H1 (cell line): Measurements from ENCODE around the gene ACTN2. TPM values are rescaled to one million over a fixed set of nuclear protein-coding genes. Genes with fewer than 3 reads are reported as not detected.

Experiments used
- CTCF ChIA-PET: fragments of 300-600 bp; sonication (Branson Sonifier 250); formaldehyde crosslinking; loops from one replicate; lab custom pipeline; 2021; ENCODE audit not compliant: partially characterized antibody; lab: Charles Lee
- POLR2A ChIA-PET: fragments of 300-600 bp; sonication (Branson Sonifier 250); formaldehyde crosslinking; loops from one replicate; lab custom pipeline; 2021; ENCODE audit warnings: inconsistent platforms; ENCODE audit not compliant: partially characterized antibody; lab: Charles Lee
- DNase-seq, 2 experiments: peaks; one replicate each; pipeline versions ENCODE4 v3.0.0 to v3.0.0-alpha.2; 2010 to 2022; ENCODE audit warnings: low spot score in 2 of 2, low read depth in 1 of 2, mixed read lengths in 1 of 2
- FAIRE-seq: peaks from 2 replicates; lab custom pipeline; 2011; peaks lifted over from hg19 to GRCh38; lab: Jason Lieb, UNC
- H2AFZ ChIP-seq: 2 replicates; pipeline ENCODE4 v1.8.1; 2012; ENCODE audit warnings: low read length, inconsistent platforms
- H2AK5ac ChIP-seq: 2 replicates; pipeline ENCODE4 v1.6.1; 2013; ENCODE audit warnings: low read depth, low read length
- H2BK120ac ChIP-seq: replicated peaks from 2 replicates; pipeline ENCODE3; 2013; ENCODE audit warnings: low read depth, low read length, inconsistent platforms
- H2BK12ac ChIP-seq: 2 replicates; pipeline ENCODE4 v1.6.1; 2013; ENCODE audit warnings: low read depth, low read length
- H2BK15ac ChIP-seq: 2 replicates; pipeline ENCODE4 v1.6.1; 2013; ENCODE audit warnings: low read length
- H2BK20ac ChIP-seq: 2 replicates; pipeline ENCODE4 v1.6.1; 2013; ENCODE audit warnings: low read length
- H2BK5ac ChIP-seq: 2 replicates; pipeline ENCODE4 v1.6.1; 2013; ENCODE audit warnings: low read depth, low read length
- H3K14ac ChIP-seq: 2 replicates; pipeline ENCODE4 v1.6.1; 2013; ENCODE audit warnings: inconsistent platforms; ENCODE audit not compliant: insufficient read length
- H3K18ac ChIP-seq: 2 replicates; pipeline ENCODE4 v1.6.1; 2013; ENCODE audit warnings: low read length; ENCODE audit errors: extremely low read depth
- H3K23ac ChIP-seq: 2 replicates; pipeline ENCODE4 v1.6.1; 2013; ENCODE audit warnings: inconsistent platforms; ENCODE audit not compliant: insufficient read length
- H3K23me2 ChIP-seq: 2 replicates; pipeline ENCODE4 v1.6.1; 2013; ENCODE audit warnings: low read depth, low read length
- H3K27ac ChIP-seq: 2 replicates; pipeline ENCODE4 v1.6.1; 2011; ENCODE audit warnings: low read depth, low read length, inconsistent platforms
- H3K27me3 ChIP-seq, 4 experiments: replicated peaks in 1 of 4; 1 replicate in 1 of 4; 2 replicates in 3 of 4; pipeline versions ENCODE4 v1.6.1 to v1.8.1; 2011 to 2013; ENCODE audit warnings: low read length in 3 of 4, mild to moderate bottlenecking in 3 of 4, inconsistent platforms in 2 of 4, mixed read lengths in 2 of 4, moderate library complexity in 1 of 4; ENCODE audit not compliant: control insufficient read depth in 3 of 4, insufficient read depth in 3 of 4; ENCODE audit errors: extremely low read depth in 1 of 4
- H3K36me3 ChIP-seq, 4 experiments: 2 replicates each; pipeline versions ENCODE4 v1.6.1 to v1.8.1; 2011 to 2013; ENCODE audit warnings: mild to moderate bottlenecking in 4 of 4, low read length in 3 of 4, moderate library complexity in 2 of 4, control low read depth in 1 of 4, inconsistent platforms in 1 of 4; ENCODE audit not compliant: insufficient read depth in 4 of 4, control insufficient read depth in 2 of 4
- H3K4ac ChIP-seq: replicated peaks from 2 replicates; pipeline ENCODE3; 2013; ENCODE audit warnings: low read length, low read depth, mixed read lengths, inconsistent platforms; ENCODE audit not compliant: insufficient read length
- H3K4me1 ChIP-seq, 4 experiments: replicated peaks in 1 of 4; 1 replicate in 1 of 4; 2 replicates in 3 of 4; pipeline versions ENCODE4 v1.6.1 to v1.8.1; 2011 to 2013; ENCODE audit warnings: low read length in 3 of 4, inconsistent platforms in 2 of 4, mixed read lengths in 1 of 4; ENCODE audit not compliant: insufficient read depth in 4 of 4, control insufficient read depth in 3 of 4
- H3K4me2 ChIP-seq, 2 experiments: 2 replicates each; pipeline versions ENCODE4 v1.6.1 to v1.8.1; 2011 to 2013; ENCODE audit warnings: low read depth in 2 of 2, low read length in 2 of 2, control low read depth in 1 of 2, inconsistent platforms in 1 of 2, mild to moderate bottlenecking in 1 of 2; ENCODE audit not compliant: insufficient read depth in 1 of 2
- H3K4me3 ChIP-seq, 4 experiments: fragments of 200-600, 300-600 bp in 1 of 4; sonication (generic), shearing (Covaris generic), sonication (Bioruptor Twin) in 1 of 4; 2 replicates each; pipeline versions ENCODE4 v1.5.1 to v1.8.1; 2011 to 2016; ENCODE audit warnings: low read length in 4 of 4, low read depth in 3 of 4, control low read depth in 2 of 4, inconsistent platforms in 2 of 4, mild to moderate bottlenecking in 2 of 4, mixed read lengths in 1 of 4, moderate library complexity in 1 of 4; ENCODE audit not compliant: insufficient read depth in 2 of 4; ENCODE audit errors: extremely low read depth in 1 of 4
- H3K56ac ChIP-seq: replicated peaks from 2 replicates; pipeline ENCODE3; 2013; ENCODE audit warnings: low read depth, mild to moderate bottlenecking, mixed read lengths, low read length, inconsistent platforms; ENCODE audit not compliant: insufficient read length
- H3K79me1 ChIP-seq: 2 replicates; pipeline ENCODE4 v1.6.1; 2013; ENCODE audit warnings: low read depth, low read length, control low read depth
- H3K79me2 ChIP-seq, 2 experiments: 2 replicates each; pipeline versions ENCODE4 v1.6.1 to v1.8.1; 2012 to 2013; ENCODE audit warnings: low read length in 2 of 2, mild to moderate bottlenecking in 2 of 2, inconsistent platforms in 1 of 2; ENCODE audit not compliant: insufficient read depth in 2 of 2, control insufficient read depth in 1 of 2
- H3K9ac ChIP-seq, 4 experiments: replicated peaks in 1 of 4; 1 replicate in 1 of 4; 2 replicates in 3 of 4; pipeline versions ENCODE4 v1.6.1 to v1.8.1; 2011 to 2013; ENCODE audit warnings: low read depth in 3 of 4, low read length in 3 of 4, control low read depth in 2 of 4, mild to moderate bottlenecking in 2 of 4, moderate library complexity in 2 of 4, inconsistent platforms in 1 of 4; ENCODE audit errors: extremely low read depth in 1 of 4
- H3K9me3 ChIP-seq, 2 experiments: 2 replicates each; pipeline versions ENCODE4 v1.6.1 to v1.8.1; 2012 to 2013; ENCODE audit warnings: mild to moderate bottlenecking in 2 of 2, moderate library complexity in 2 of 2, control low read depth in 1 of 2, inconsistent platforms in 1 of 2, low read depth in 1 of 2, low read length in 1 of 2, mixed read lengths in 1 of 2; ENCODE audit not compliant: insufficient read depth in 2 of 2
- H4K20me1 ChIP-seq, 2 experiments: replicated peaks in 1 of 2; 2 replicates each; pipeline versions ENCODE3 to v1.8.1; 2011 to 2013; ENCODE audit warnings: inconsistent platforms in 2 of 2, low read length in 2 of 2, mild to moderate bottlenecking in 1 of 2; ENCODE audit not compliant: insufficient read depth in 2 of 2, control insufficient read depth in 1 of 2
- H4K5ac ChIP-seq: 2 replicates; pipeline ENCODE4 v1.6.1; 2013; ENCODE audit warnings: low read length, low read depth, mixed read lengths, inconsistent platforms; ENCODE audit not compliant: insufficient read length
- H4K8ac ChIP-seq: 2 replicates; pipeline ENCODE4 v1.8.0; 2013; ENCODE audit warnings: mild to moderate bottlenecking, moderate library complexity, low read length, inconsistent platforms; ENCODE audit not compliant: insufficient read depth; ENCODE audit errors: extremely low read depth
- H4K91ac ChIP-seq: replicated peaks from 2 replicates; pipeline ENCODE3; 2013; ENCODE audit warnings: low read length, mixed read lengths, inconsistent platforms; ENCODE audit not compliant: insufficient read length
- ASH2L ChIP-seq: fragments of 200-600, 300-600 bp; sonication (generic); IDR thresholded peaks from one replicate; pipeline ENCODE4 v1.7.1; 2017; ENCODE audit warnings: low read length
- ATF2 ChIP-seq: IDR thresholded peaks from 2 replicates; pipeline ENCODE4 v1.6.1; 2012; ENCODE audit warnings: low read length, inconsistent platforms
- CHD1 ChIP-seq: IDR thresholded peaks from 2 replicates; pipeline ENCODE4 v1.6.1; 2012; ENCODE audit warnings: low read depth, low read length, improper control_type of control experiment
- GABPA ChIP-seq: IDR thresholded peaks from 2 replicates; pipeline ENCODE4 v1.6.1; 2011; ENCODE audit warnings: mild to moderate bottlenecking, low read length, moderate library complexity, borderline replicate concordance; ENCODE audit not compliant: insufficient read depth
- KDM4A ChIP-seq: IDR thresholded peaks from one replicate; pipeline ENCODE4 v1.7.1; 2012; ENCODE audit warnings: low read depth, mild to moderate bottlenecking, moderate library complexity, low read length, inconsistent platforms; ENCODE audit not compliant: severe bottlenecking
- NRF1 ChIP-seq: IDR thresholded peaks from 2 replicates; pipeline ENCODE4 v1.6.1; 2011; ENCODE audit warnings: mild to moderate bottlenecking, low read depth, low read length, improper control_type of control experiment
- SP2 ChIP-seq: IDR thresholded peaks from 2 replicates; pipeline ENCODE4 v1.6.1; 2012; ENCODE audit warnings: mild to moderate bottlenecking, low read length, inconsistent platforms
- TAF1 ChIP-seq: IDR thresholded peaks from 2 replicates; pipeline ENCODE4 v1.6.1; 2011; ENCODE audit warnings: mild to moderate bottlenecking, low read depth, low read length
- WGBS, 2 experiments: shearing (Covaris generic) in 1 of 2; methylation state at CpG; one replicate each; pipeline versions ENCODE4 v1.1.6 to v1.1.7; 2013 to 2015; ENCODE audit warnings: low lambda C conversion rate in 2 of 2, mixed read lengths in 2 of 2, inconsistent platforms in 1 of 2, low coverage in 1 of 2, missing lambda C conversion rate in 1 of 2; ENCODE audit not compliant: insufficient replicate concordance in 2 of 2, insufficient coverage in 1 of 2, insufficient read length in 1 of 2; ENCODE audit errors: extremely low coverage in 1 of 2, missing lambda C conversion rate in 1 of 2; 5-methylcytosine and 5-hydroxymethylcytosine counted together
- polyA plus RNA-seq, 7 experiments: library from polyadenylated mRNA; depleted of rRNA in 3 of 7; stranded (reverse) in 5 of 7; unstranded in 2 of 7; fragments of >200 nt in 5 of 7; fragments of 200-250 nt in 2 of 7; gene quantifications; 1 replicate in 5 of 7; 2 replicates in 1 of 7; 4 replicates in 1 of 7; pipeline versions ENCODE4 v1.2.1 to v1.2.3, GENCODE V29; 2011 to 2013; ENCODE audit warnings: missing spikeins in 2 of 7, mixed read lengths in 2 of 7
- total RNA-seq: library from RNA; stranded (reverse); fragmentation: NEBNext Ultra II Directional; extraction: Animal tissue kit (Norgen Biotek cat#: 25700); gene quantifications from 2 replicates; pipeline ENCODE4 v1.2.1, GENCODE V29; 2021

Gene ACTN2
- total and polyA plus RNA-seq, 2 of the 8 experiments (the other 6 are each of a cell fraction or from before 2014, with no cell fraction given): 1.9 to 4.1 TPM

GRCh38 chr1:236639686-236640085 is 46.6 kb upstream of the ACTN2 start:
- POLR2A ChIA-PET: no interaction called here
- no peak overlapping the region for H3K27ac ChIP-seq
- H3K4ac ChIP-seq: no peak overlapping the region
- H2BK20ac ChIP-seq: no peak overlapping the region
- no peak overlapping the region for H4K5ac ChIP-seq
- H3K9ac ChIP-seq: no peak overlapping the region
- no peaks in the 10 kb centered on the region for H3K23me2 ChIP-seq
- no peak for DNase-seq
- H3K9me3 ChIP-seq: no peaks in the 10 kb centered on the region
- no peak overlapping the region for H3K23ac ChIP-seq
- no peak for FAIRE-seq
- H4K91ac ChIP-seq: no peak overlapping the region
- H3K4me2 ChIP-seq: no peak overlapping the region
- H3K56ac ChIP-seq: no peak overlapping the region
- H2BK120ac ChIP-seq: no peak overlapping the region
- H4K8ac ChIP-seq: no peak overlapping the region
- H3K27me3 ChIP-seq: no peaks in the 10 kb centered on the region
- H3K4me3 ChIP-seq: no peak overlapping the region
- no peaks in the 10 kb centered on the region for H4K20me1 ChIP-seq
- H3K4me1 ChIP-seq: no peaks in the 10 kb centered on the region
- no peak overlapping the region for H3K18ac ChIP-seq
- CTCF ChIA-PET: interaction anchor here (0.6 to 1.2 kb wide), 3 partner anchors 37 to 120 kb away, joined by 3 read pairs; no protein-coding TSS in a partner anchor
- H2AFZ ChIP-seq: no peak overlapping the region
- no peak for TF ChIP-seq ASH2L
- TF ChIP-seq SP2: no peak
- TF ChIP-seq GABPA: no peak
- no peak for TF ChIP-seq TAF1
- no peak for TF ChIP-seq CHD1
- TF ChIP-seq KDM4A: no peak
- no peak for TF ChIP-seq ATF2
- no peak for TF ChIP-seq NRF1
- no peaks in the 10 kb centered on the region for H3K79me1 ChIP-seq
- no peak overlapping the region for H2BK15ac ChIP-seq
- no peak overlapping the region for H3K14ac ChIP-seq
- no peak overlapping the region for H2BK12ac ChIP-seq
- no peak overlapping the region for H2AK5ac ChIP-seq
- no peak overlapping the region for H2BK5ac ChIP-seq
- H3K36me3 ChIP-seq: no peaks in the 10 kb centered on the region
- WGBS, 2 experiments: 95% methylated on average over 4 of the region's 4 CpGs; no CpG with 5 or more reads in 1 of the 2 experiments
- H3K79me2 ChIP-seq: no peaks in the 10 kb centered on the region
